Stimulated activated CD4-positive, alpha-beta T cell treated with anti-CD3 and anti-CD28 coated beads, Interleukin-4, amount 100 ng/mL, for 24 hours (primary cell): ENCODE measurements around the gene STAT5A.
A peak's percentile ranks its signal among the peaks of the same experiment; 100 is the strongest.
"Not testable (repeated sequence)": the region's sequence is repeated elsewhere in the genome, so short reads cannot be mapped to it uniquely, and the experiment has no call there.

ENCODE experiments used
- DNase-seq: peaks from one replicate; pipeline ENCODE4 v3.0.0-alpha.2; 2020

The STAT5A gene

DNA sequence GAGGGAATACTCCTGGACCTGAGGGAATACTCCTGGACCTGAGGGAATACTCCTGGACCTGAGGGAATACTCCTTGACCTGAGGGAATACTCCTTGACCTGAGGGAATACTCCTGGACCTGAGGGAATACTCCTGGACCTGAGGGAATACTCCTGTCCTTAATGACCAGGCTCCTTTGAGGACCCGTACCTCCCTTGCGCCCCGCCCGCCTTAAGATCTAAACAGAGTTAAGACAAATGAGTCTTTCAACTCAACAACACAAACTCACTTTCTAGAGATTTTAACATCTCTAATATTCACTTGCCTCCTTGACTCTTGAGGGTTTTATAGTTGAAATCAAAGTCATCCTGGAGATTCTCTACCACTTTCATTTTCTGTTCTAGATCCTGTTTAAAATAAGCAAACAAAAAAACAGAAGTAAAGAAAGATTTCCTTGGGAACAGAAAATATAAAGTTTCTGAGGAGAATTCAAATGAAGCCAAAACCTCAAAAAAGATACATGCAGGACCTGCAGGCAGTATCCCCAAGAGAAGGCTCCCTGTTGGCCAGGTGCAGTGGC, 50.2 kb downstream of the STAT5A start:
- DNase-seq = no peak

DNA sequence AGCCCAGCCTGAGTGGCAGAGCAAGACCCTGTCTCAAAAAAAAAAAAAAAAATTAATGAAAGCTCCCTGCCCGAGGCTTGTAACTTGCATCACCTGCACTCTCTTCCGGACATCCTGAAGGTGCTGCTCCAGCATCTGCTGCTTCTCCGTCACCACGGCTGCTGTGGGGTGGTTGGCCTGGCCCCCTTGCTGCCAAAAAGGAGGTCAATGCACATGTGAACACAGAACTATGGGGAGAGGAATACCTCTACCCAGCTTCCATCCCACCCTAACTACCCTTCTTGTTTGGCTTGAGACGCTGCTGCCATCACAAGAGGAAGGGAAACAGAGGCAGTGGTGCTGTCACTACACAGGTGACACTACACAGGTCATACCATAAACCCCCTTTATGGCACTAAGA, 50.9 kb downstream of the STAT5A start:
- no peak for DNase-seq

DNA sequence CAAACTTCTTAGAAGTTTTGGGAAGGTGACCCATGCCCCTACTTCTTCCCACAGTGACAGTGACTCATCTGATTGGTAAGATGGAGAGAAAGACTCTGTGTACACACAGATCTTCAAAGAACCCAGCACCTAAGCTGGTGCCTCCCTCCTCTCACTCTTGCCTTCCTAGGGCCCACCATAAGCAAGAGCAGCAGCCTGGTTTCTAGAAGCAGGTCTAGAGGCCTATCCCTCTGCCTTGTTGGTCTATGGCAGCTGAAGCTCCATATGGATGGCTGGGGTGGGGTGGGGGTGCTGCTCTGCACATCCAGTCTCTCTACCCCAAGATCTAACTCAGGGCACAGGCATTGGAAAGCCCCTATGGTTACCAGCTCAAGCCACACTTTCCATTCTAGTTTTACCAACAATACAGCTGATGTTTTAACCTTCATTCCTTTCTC, 52.4 kb downstream of the STAT5A start:
- peak; percentile 48 for DNase-seq

DNA sequence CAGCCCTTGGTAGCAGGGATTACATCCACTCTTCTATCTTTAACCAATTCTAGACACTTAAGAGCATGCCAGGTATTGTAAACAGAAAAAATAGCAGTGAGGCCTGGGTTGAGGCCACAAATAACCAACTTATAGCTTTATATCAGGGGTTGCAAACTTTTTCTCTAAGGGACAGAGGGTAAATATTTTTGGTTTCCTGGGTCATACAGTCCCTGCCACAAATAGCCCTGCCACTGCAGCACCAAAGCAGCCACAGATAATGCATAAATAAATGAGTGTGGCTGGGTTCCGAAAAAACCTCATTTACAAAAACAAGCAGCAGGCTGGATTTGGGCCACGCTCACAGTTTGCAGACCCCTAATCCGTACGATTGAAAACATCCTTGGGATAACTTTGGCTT, 53.3 kb downstream of the STAT5A start:
- no peak for DNase-seq

DNA sequence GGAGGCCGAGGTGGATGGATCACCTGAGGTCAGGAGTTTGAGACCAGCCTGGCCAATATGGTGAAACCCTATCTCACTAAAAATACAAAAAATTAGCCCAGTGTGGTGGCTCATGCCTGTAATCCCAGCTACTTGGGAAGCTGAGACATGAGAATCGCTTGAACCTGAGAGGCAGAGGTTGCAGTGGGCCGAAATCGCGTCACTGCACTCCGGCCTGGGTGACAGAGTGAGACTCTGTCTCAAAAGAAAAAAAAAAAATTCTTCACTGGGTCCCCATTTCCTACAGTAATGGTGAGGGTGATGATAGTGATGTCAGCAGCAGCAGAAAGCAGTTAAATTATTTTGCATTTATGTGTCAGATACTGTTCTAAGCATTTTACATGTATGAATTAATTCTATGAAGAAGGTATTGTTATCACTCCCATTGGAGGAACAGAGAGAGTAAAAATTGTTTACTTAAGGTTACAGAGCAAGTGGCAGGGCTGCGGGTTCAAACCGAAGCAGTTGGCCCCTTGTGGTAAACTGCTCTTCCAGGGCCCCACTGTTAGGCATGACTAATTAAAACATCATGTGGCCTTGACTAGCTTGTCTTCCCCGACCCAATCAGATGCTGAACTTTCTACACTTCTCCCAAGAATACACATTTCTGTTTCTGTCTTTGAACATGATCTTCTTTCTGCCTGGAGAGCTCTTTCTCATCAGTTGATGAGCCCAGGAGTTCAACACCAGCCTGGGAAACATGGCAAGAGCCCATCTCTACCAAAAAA, 54.1 kb downstream of the STAT5A start:
- peak; percentile 57 for DNase-seq

DNA sequence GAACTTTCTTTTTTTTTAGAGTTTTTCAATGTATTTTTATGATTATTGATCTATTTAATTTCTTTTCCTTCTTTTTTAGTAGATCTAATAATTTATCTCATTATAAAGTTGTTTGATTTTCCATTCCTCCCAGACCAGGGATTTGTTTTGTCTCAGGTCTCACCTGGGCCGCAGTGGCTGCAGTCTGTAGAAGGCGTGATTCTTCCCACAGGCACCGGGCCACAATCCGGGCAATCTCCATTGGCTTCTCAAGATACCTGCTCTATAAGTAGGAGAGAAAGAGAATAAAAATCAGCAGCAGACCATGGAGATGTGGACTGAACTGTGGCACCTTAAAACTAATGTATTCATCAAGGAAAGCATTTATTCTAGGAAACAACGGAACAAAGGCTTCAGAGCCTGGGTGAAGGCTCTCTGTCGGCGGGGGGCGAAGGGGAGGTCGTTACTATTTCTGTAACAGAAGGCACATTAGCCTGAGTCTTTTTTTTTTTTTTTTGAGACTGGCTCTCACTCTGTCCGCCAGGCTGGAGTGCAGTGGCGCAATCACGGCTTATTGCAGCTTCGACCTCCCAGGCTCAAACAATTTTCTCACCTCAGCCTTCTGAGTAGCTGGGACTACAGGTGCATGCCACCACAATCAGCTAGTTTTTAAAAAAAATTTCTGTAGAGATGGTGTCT, 57.2 kb downstream of the STAT5A start:
- no peak for DNase-seq

DNA sequence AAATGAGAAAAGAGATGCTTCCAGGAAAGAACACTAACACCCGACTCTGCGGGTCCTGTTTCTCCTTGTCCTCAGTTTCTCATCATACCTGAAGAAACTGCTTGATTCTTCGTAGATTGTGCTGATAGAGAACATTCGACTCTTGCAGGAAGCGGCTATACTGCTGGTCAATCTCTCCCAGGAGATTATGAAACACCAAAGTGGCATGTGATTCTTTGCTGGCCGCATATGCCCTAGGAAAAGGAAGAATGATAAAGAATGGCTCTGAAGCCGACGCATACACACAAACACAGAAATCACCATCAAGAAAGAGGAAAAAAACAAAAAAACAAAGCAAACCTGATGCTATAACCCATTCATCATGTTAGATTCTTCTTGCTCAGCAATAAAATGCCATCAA, 58.2 kb downstream of the STAT5A start:
- no peak for DNase-seq

DNA sequence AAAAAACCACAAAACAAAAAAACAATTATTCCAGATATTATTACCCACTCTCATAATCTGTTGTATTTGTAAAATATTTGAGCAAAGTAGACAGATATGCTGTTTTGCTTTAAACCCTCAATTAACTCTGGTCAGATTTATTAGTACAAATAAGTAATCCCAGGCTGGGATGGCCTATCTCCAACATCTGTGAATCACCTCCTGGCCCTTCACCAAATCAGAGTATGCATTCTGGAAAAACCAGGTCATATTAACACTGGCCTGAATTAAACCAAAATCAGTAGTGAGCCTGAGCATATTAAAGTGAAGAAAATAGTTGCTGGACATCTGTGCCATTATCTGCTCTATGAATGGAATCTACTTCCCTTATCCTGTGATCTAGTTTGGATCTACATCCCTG, 58.9 kb downstream of the STAT5A start:
- no peak for DNase-seq

DNA sequence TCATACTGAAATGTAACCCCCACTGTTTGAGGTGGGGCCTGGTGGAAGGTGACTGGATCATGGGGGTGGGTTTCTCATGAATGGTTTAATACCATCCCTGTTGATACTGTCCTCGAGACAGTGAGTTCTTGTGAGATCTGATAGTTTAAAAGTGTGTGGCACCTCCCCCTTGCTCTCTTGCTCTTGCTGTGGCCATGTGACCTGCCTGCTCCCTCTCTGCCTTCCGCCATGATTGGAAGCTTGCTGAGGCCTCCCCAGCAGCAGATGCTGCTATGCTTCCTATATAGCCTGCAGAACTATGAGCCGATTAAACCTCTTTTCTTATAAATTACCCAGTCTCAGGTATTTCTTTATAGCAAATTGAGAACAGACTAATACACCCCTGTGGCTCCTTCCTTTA, 59.3 kb downstream of the STAT5A start:
- no peak for DNase-seq

DNA sequence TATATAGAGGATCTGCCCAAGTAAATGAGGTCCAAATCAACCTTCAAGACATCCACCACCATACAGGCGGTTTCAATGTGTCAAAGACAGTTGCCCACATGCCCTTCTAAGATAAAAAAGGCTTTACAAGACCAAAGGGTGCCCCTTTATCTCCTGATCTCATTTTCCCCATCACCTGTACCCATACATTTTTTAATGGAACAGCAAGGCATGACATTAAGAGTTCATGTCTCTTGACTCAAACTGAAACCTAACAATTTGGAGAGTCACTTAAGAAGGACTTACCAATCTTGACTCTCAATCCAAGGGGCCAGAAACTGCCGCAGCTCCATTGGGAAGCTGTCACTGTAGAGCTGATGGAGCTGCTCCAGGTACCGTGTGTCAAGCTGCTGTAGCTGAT, 59.8 kb downstream of the STAT5A start:
- no peak for DNase-seq

DNA sequence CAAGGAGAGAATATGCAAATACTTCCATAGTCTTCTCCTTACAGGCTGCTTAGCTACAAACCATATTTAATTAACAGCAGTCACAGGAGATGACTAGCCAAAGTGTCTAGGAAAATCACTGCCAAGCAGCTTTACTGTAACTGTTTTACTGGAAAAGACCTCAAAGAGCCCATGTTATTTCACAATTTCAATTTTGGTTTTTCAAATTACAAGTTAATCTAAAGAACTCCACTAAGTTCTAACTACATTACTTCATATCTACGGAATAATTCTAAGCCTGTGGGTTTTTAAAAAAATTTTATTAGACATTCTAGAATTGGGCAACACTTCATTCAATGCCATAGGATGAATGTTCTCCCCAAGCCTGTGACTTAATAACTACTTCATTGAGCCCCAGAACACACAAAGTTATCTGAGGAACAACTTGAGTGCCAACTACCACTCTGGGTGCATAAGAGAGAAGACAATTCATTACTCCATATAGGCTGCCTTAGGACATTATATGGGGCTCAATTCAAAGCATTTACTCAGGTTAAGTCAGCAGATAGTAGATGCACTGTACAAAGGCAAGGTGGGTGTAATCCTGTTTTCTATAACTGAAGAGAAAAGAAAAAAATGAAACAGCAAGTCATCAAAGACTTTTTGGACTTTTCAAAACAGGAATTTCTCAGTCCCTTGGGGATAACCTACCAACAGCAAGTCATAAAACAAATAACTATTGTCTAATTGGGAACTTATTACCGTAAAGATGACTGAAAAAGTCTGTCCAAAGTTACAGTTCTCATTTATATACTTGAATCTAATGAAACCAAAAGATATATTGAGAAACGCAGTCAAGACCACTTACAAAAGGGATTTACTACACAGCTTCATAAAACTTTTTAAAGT, 66.9 kb downstream of the STAT5A start:
- no peak for DNase-seq

DNA sequence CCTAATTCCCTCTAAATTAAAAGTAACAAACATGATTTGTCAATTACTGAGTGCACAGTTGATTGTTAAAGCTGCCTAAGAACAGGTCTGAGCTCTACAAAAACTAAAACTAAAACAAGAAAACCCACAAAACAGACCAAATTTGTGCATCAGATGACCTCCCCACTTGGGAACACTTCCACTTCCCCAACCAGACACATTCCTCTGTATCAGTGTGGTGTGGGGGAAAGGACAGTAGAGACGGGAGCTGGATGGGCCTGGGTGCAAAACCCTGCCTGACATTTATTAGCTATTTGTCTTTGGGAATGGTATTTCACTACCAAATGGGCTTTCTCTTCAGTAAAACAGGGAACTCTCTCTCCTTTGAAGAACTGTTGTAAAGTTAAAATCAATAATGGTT, 70.1 kb downstream of the STAT5A start:
- no peak for DNase-seq

DNA sequence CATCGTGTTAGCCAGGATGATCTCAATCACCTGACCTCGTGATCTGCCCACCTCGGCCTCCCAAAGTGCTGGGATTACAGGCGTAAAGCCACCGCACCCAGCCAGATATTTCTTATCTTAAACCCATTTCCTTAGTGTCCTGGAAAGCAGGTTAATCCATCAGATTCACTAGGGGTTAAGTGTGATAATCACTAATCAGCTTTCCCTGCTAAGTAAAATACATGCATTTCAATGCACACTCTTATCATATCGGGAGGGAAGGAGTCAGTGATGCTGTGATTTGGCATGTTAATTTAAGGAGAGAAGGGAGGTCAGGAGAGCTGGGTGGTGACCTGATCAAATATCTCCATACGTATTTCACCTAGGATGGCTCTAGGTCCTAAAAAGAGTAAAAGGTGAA, 70.8 kb downstream of the STAT5A start:
- no peak for DNase-seq

DNA sequence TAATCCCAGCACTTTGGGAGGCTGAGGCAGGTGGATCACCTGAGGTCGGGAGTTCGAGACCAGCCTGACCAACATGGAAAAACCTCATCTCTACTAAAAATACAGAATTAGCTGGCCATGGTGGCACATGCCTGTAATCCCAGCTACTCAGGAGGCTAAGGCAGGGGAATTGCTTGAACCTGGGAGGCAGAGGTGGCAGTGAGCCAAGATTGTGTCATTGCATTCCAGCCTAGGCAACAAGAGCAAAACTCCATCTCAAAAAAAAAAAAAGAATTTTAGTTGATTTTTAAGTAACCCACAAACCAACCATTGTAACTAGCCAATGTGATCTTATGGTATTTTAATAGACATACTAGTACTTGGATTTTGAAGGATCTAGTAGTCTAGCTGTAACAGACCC, 72.1 kb downstream of the STAT5A start:
- DNase-seq = not testable (repeated sequence)
